Brain microvascular endothelial cell (primary cell): ENCODE data around the gene DLG2.

Experiments
- DNase-seq: peaks from one replicate; pipeline ENCODE4 v3.0.0-alpha.2; 2020
- H3K27ac ChIP-seq: fragments of 250-450 bp; sonication (Bioruptor Pico); 2 replicates; pipeline ENCODE4 v1.5.1; 2020; ENCODE audit warnings: mild to moderate bottlenecking, moderate library complexity
- H3K27me3 ChIP-seq: fragments of 250-450 bp; sonication (Bioruptor Pico); replicated peaks from 2 replicates; pipeline ENCODE4 v1.5.1; 2020; ENCODE audit warnings: mild to moderate bottlenecking
- H3K36me3 ChIP-seq: fragments of 250-450 bp; sonication (Bioruptor Pico); replicated peaks from 2 replicates; pipeline ENCODE4 v1.5.1; 2020; ENCODE audit warnings: mild to moderate bottlenecking
- H3K4me3 ChIP-seq: 2 replicates; pipeline ENCODE4 v1.5.1; 2011; ENCODE audit warnings: low read depth, mild to moderate bottlenecking, control low read depth, low read length, moderate library complexity
- CTCF ChIP-seq: IDR thresholded peaks from 2 replicates; pipeline ENCODE4 v1.5.1; 2011; ENCODE audit warnings: low read depth, mild to moderate bottlenecking, moderate library complexity, low read length, control low read depth, inconsistent platforms; ENCODE audit errors: missing control alignments
- in situ Hi-C: cut with HindIII; loops from 2 replicates; pipeline ENCODE4 v1.10.0; 2017; ENCODE audit warnings: low sequenced_read_pairs, low pct_ligation_motif_present

The DLG2 gene

GRCh38 chr11:83543706-83544439, 2083.3 kb downstream of the DLG2 start:
- DNase-seq, result no peak
- Histone ChIP-seq H3K36me3 (no peaks in the 10 kb centered on the region), H3K27me3 (no peaks in the 10 kb centered on the region), H3K27ac (no peak overlapping the region), H3K4me3 (no peak overlapping the region)
- TF ChIP-seq CTCF, result no peak
- in situ Hi-C loops, result no loop called here

GRCh38 chr11:83542861-83543260, 2084.3 kb downstream of the DLG2 start:
- DNase-seq, result no peak
- H3K4me3 ChIP-seq, result no peak overlapping the region
- H3K27ac ChIP-seq, result no peak overlapping the region
- in situ Hi-C loops, result no loop called here
- H3K27me3 ChIP-seq, result no peaks in the 10 kb centered on the region
- no peaks in the 10 kb centered on the region for H3K36me3 ChIP-seq
- TF ChIP-seq CTCF, result no peak

GRCh38 chr11:83540728-83541127, 2086.4 kb downstream of the DLG2 start:
- DNase-seq, result no peak
- TF ChIP-seq CTCF, result no peak

GRCh38 chr11:83540112-83540675, 2086.9 kb downstream of the DLG2 start:
- in situ Hi-C loops, result no loop called here
- no peak for DNase-seq
- Histone ChIP-seq H3K4me3 (no peak overlapping the region), H3K27ac (no peak overlapping the region), H3K36me3 (no peaks in the 10 kb centered on the region), H3K27me3 (no peaks in the 10 kb centered on the region)
- no peak for TF ChIP-seq CTCF

More at GRCh38 chr11:83540728-83541127, 2086.4 kb downstream of the DLG2 start:
- Histone ChIP-seq H3K4me3 (no peak overlapping the region), H3K27ac (no peak overlapping the region), H3K36me3 (no peaks in the 10 kb centered on the region), H3K27me3 (no peaks in the 10 kb centered on the region)
- in situ Hi-C loops, result no loop called here

- Histone ChIP-seq H3K36me3 (no peaks in the 10 kb centered on the region), H3K4me3 (no peak overlapping the region), H3K27me3 (no peaks in the 10 kb centered on the region), H3K27ac (no peak overlapping the region)
- in situ Hi-C loops, result no loop called here
- no peak for DNase-seq
- TF ChIP-seq CTCF, result no peak
These were observed 2088.9 kb downstream of the DLG2 start for GRCh38 chr11:83538286-83538685.

GRCh38 chr11:83537131-83537610, 2090.0 kb downstream of the DLG2 start:
- no peak for DNase-seq
- Histone ChIP-seq H3K27ac (no peak overlapping the region), H3K27me3 (no peaks in the 10 kb centered on the region), H3K4me3 (no peak overlapping the region), H3K36me3 (no peaks in the 10 kb centered on the region)
- in situ Hi-C loops, result no loop called here
- no peak for TF ChIP-seq CTCF
